CD4-positive, alpha-beta T cell (primary cell): ENCODE measurements around the gene EFEMP2. TPM values are rescaled to one million over a fixed set of nuclear protein-coding genes. Genes with fewer than 3 reads are reported as not detected.
A peak's percentile ranks its signal among the peaks of the same experiment; 100 is the strongest.

Source experiments
- ATAC-seq: fragments of 200-7000 bp; cut with Tn5 transposase; one replicate; pipeline ENCODE4 v1.10.0; 2022; ENCODE audit warnings: mild to moderate bottlenecking; ENCODE audit not compliant: poor library complexity
- CTCF ChIA-PET: fragments of 350-600 bp; sonication (Branson Sonifier 250); formaldehyde crosslinking; loops from one replicate; lab custom pipeline; 2021; ENCODE audit warnings: antibody characterized with exemption, inconsistent platforms; lab: Charles Lee
- POLR2A ChIA-PET: fragments of 350-600 bp; sonication (Branson Sonifier 250); formaldehyde crosslinking; loops from one replicate; lab custom pipeline; 2021; ENCODE audit warnings: antibody characterized with exemption, inconsistent platforms; lab: Charles Lee
- DNase-seq, 14 experiments: peaks; one replicate each; pipeline ENCODE4 v3.0.0-alpha.2; 2013 to 2020; ENCODE audit warnings: mixed read lengths in 2 of 14
- H3K27ac ChIP-seq, 2 donors: one replicate each; pipeline versions ENCODE4 v1.5.1 to v1.7.0; 2013; ENCODE audit warnings: low read length in 2 of 2, low read depth in 1 of 2, mild to moderate bottlenecking in 1 of 2
- H3K27me3 ChIP-seq, 2 experiments: 1 replicate in 1 of 2; 2 replicates in 1 of 2; pipeline versions ENCODE4 v1.6.1 to v1.7.0; 2013; ENCODE audit warnings: low read length in 2 of 2, control low read depth in 1 of 2, mild to moderate bottlenecking in 1 of 2, moderate library complexity in 1 of 2; ENCODE audit not compliant: insufficient read depth in 2 of 2, control insufficient read depth in 1 of 2
- H3K36me3 ChIP-seq: one replicate; pipeline ENCODE4 v1.6.1; 2013; ENCODE audit warnings: low read length, control low read depth; ENCODE audit not compliant: insufficient read depth
- H3K4me1 ChIP-seq: one replicate; pipeline ENCODE4 v1.6.1; 2013; ENCODE audit warnings: low read length, control low read depth; ENCODE audit not compliant: insufficient read depth
- H3K4me3 ChIP-seq: one replicate; pipeline ENCODE4 v1.5.1; 2013; ENCODE audit warnings: mild to moderate bottlenecking, low read length, moderate library complexity
- H3K9me3 ChIP-seq, 2 experiments: 1 replicate in 1 of 2; 2 replicates in 1 of 2; pipeline versions ENCODE4 v1.6.1 to v1.7.0; 2013; ENCODE audit warnings: low read length in 2 of 2, mild to moderate bottlenecking in 2 of 2, control low read depth in 1 of 2, moderate library complexity in 1 of 2; ENCODE audit not compliant: control insufficient read depth in 1 of 2, insufficient read depth in 1 of 2
- H3K27ac Mint-ChIP-seq: one replicate; pipeline ENCODE4 v1.8.0; 2020; ENCODE audit warnings: mixed read lengths
- H3K27me3 Mint-ChIP-seq: one replicate; pipeline ENCODE4 v1.8.0; 2021; ENCODE audit warnings: mixed read lengths
- H3K36me3 Mint-ChIP-seq: one replicate; pipeline ENCODE4 v1.8.0; 2021; ENCODE audit warnings: low read depth, mixed read lengths
- H3K4me1 Mint-ChIP-seq: one replicate; pipeline ENCODE4 v1.8.0; 2021; ENCODE audit warnings: low read depth, mixed read lengths
- H3K4me3 Mint-ChIP-seq: one replicate; pipeline ENCODE4 v1.8.0; 2020; ENCODE audit warnings: mild to moderate bottlenecking, mixed read lengths
- H3K9me3 Mint-ChIP-seq: one replicate; pipeline ENCODE4 v1.8.0; 2020; ENCODE audit warnings: mixed read lengths
- intact Hi-C, 2 experiments: fragments of 100-400 bp; cut with DNase I in 1 of 2; cut with micrococcal nuclease in 1 of 2; formaldehyde crosslinking; loops; one replicate each; pipeline versions ENCODE4 v1.15.1 to v1.9.0; 2023 to 2025; cut with DNase I, micrococcal nuclease
- total RNA-seq, 174 experiments: library from RNA in 2 of 174; stranded (reverse) in 2 of 174; gene quantifications; one replicate each; pipeline ENCODE4 v1.2.3 and lab custom pipeline; 2021 to 2026
- TF ChIP-seq, protein P1 (sequence below): fragments of 200-600 bp; IDR thresholded peaks from one replicate; pipeline ENCODE4 v1.8.0; 2022; ENCODE audit warnings: antibody characterized with exemption, mild to moderate bottlenecking

EFEMP2 gene
- total RNA-seq, 2 experiments from 2014 or later = 5.2 to 5.9 TPM

DNA sequence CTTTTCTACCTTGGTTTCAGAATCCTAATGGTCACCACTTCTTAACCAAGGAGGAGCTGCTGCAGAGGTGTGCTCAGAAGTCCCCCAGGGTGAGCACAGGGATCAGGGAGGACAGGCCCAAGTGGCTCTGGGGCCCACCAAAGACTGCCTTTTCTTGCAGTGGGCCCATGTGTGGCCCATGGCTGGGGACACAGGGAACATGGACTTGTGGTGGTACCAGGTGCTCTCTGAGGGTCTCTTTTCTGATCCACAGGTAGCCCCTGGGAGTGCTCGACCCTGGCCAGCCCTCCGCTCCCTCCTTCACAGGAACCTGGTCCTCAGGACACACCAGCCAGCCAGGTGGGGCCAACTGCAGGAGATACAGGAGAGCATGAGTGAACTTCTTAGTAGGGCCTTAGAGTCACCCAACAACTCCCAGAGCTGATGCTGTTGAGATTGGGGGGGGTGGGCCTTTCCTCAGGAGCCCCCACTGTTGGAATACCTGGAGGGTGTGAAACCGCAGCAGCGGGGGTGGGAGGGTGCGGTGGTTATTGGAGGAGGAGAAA lies 10.3 kb downstream of the EFEMP2 start:
- no peaks in the 10 kb centered on the region for H3K27me3 ChIP-seq
- no peak overlapping the region for H3K4me3 ChIP-seq
- TF ChIP-seq, protein P1, sequence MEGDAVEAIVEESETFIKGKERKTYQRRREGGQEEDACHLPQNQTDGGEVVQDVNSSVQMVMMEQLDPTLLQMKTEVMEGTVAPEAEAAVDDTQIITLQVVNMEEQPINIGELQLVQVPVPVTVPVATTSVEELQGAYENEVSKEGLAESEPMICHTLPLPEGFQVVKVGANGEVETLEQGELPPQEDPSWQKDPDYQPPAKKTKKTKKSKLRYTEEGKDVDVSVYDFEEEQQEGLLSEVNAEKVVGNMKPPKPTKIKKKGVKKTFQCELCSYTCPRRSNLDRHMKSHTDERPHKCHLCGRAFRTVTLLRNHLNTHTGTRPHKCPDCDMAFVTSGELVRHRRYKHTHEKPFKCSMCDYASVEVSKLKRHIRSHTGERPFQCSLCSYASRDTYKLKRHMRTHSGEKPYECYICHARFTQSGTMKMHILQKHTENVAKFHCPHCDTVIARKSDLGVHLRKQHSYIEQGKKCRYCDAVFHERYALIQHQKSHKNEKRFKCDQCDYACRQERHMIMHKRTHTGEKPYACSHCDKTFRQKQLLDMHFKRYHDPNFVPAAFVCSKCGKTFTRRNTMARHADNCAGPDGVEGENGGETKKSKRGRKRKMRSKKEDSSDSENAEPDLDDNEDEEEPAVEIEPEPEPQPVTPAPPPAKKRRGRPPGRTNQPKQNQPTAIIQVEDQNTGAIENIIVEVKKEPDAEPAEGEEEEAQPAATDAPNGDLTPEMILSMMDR = no peak
- peak overlapping the region in 1 of 2 donors; percentile 22 for H3K27ac ChIP-seq
- ATAC-seq = no peak
- Mint-ChIP-seq H3K9me3 (no peaks in the 10 kb centered on the region), H3K27ac (peak overlapping the region; percentile 94), H3K4me1 (peaks cover 32% of the 10 kb centered on the region), H3K36me3 (peaks cover 84% of the 10 kb centered on the region), H3K27me3 (no peaks in the 10 kb centered on the region), H3K4me3 (peak overlapping the region; percentile 32)
- peak in 2 of 14 experiments; percentile 24 to 35 for DNase-seq
- intact Hi-C loops = no loop called here
- ChIA-PET POLR2A (interaction anchor here (0.6 to 5.8 kb wide), 3 partner anchors 23 to 110 kb away, joined by 3 to 248 read pairs (median 56); partner anchors contain the start of genes CCDC85B and FIBP), CTCF (interaction anchor here (1.6 kb wide), 1 partner anchor 22 kb away, joined by 5 read pairs; no protein-coding TSS in a partner anchor)
- H3K9me3 ChIP-seq = no peaks in the 10 kb centered on the region
- peaks cover 58% of the 10 kb centered on the region for H3K36me3 ChIP-seq
- H3K4me1 ChIP-seq = peaks cover 52% of the 10 kb centered on the region

DNA sequence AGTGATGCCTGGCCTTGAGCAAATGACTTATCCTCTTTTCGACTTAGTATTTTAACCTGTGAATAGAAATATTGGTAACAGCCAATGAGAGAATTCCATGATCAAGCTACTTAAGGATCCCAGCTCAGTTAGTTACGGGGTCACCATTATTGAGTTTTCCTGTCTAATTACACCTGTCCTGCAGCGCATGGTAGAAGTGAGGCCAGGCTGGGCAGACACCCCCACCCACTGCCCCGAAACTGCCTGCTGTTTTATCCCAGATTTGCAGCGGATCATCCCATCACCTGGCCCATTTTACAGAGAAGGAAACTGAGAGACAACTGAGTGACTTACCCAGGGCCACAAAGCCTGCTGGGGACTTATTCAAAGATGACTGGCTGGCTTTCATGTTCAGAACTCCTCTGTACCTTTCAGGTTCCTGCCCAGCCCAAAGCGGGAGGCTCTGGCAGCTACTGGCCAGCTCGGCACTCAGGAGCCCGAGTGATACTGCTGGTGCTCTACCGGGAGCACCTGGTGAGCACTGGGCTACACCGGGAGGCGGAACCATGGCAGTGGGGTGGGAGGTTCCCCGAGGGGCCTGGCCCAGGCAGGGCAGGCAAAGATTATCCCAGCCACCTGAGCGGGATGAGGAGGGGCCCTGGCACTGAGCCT lies 10.9 kb downstream of the EFEMP2 start:
- peak overlapping the region; percentile 94 for H3K4me3 Mint-ChIP-seq
- peaks cover 82% of the 10 kb centered on the region for H3K36me3 Mint-ChIP-seq
- H3K27me3 ChIP-seq = no peaks in the 10 kb centered on the region
- H3K9me3 ChIP-seq = no peaks in the 10 kb centered on the region
- peak overlapping the region; percentile 94 for H3K27ac Mint-ChIP-seq
- no peaks in the 10 kb centered on the region for H3K9me3 Mint-ChIP-seq
- H3K4me3 ChIP-seq = peak overlapping the region; percentile 90
- peak overlapping the region in 1 of 2 donors; percentile 5 for H3K27ac ChIP-seq
- intact Hi-C loops = no loop called here
- DNase-seq (peak in 3 of 14 experiments; percentile 3 to 27 (median 18)), ATAC-seq (no peak)
- H3K36me3 ChIP-seq = peaks cover 52% of the 10 kb centered on the region
- peaks cover 36% of the 10 kb centered on the region for H3K4me1 Mint-ChIP-seq
- ChIA-PET CTCF (interaction anchor here (0.5 to 5.2 kb wide), 4 partner anchors 23 to 150 kb away, joined by 4 to 80 read pairs (median 22); partner anchors contain the start of genes CCDC85B, FIBP and KAT5), POLR2A (interaction anchor here (1.2 to 5.8 kb wide), 7 partner anchors 10 to 150 kb away, joined by 3 to 248 read pairs (median 37); partner anchors contain the start of genes BANF1, CCDC85B, EFEMP2 and EIF1AD)
- TF ChIP-seq, protein P1 = no peak
- H3K4me1 ChIP-seq = peaks cover 55% of the 10 kb centered on the region
- no peaks in the 10 kb centered on the region for H3K27me3 Mint-ChIP-seq

DNA sequence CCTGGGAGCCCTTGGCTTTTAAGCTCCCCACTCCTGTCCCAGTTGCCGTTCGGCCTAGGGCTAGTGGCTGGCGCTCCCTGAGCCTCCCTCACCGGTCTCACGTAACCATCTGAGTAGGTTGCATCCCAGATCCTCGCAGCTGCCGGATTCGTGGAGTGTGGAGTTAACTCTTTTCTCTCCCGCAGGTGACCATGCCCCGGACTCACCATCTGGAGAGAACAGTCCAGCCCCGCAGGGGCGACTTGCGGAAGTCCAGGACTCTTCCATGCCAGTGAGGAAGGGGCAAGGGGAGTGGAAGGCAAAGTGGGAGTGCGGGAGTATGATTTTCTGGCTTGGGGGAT lies 11.5 kb downstream of the EFEMP2 start:
- peak overlapping the region; percentile 90 for H3K4me3 ChIP-seq
- DNase-seq (no peak), ATAC-seq (no peak)
- TF ChIP-seq, protein P1 = no peak
- H3K27me3 ChIP-seq = no peaks in the 10 kb centered on the region
- H3K9me3 ChIP-seq = no peaks in the 10 kb centered on the region
- Mint-ChIP-seq H3K4me3 (peak overlapping the region; percentile 94), H3K36me3 (peaks cover 84% of the 10 kb centered on the region), H3K27me3 (no peaks in the 10 kb centered on the region), H3K27ac (peak overlapping the region; percentile 94), H3K9me3 (no peaks in the 10 kb centered on the region), H3K4me1 (peaks cover 41% of the 10 kb centered on the region)
- H3K4me1 ChIP-seq = peaks cover 60% of the 10 kb centered on the region
- intact Hi-C loops = no loop called here
- H3K27ac ChIP-seq = peak overlapping the region; percentile 5 to 92
- ChIA-PET POLR2A (interaction anchor here (1.2 to 5.8 kb wide), 11 partner anchors 10 to 246 kb away, joined by 3 to 248 read pairs (median 33); partner anchors contain the start of genes BANF1, CCDC85B, EFEMP2 and EIF1AD), CTCF (interaction anchor here (0.5 to 5.2 kb wide), 4 partner anchors 23 to 149 kb away, joined by 4 to 80 read pairs (median 22); partner anchors contain the start of genes CCDC85B, FIBP and KAT5)
- peaks cover 52% of the 10 kb centered on the region for H3K36me3 ChIP-seq
